Astrocyte of the spinal cord (primary cell): Measurements from ENCODE around the gene PTPRCAP.

Source experiments
- DNase-seq: peaks from one replicate; pipeline ENCODE4 v3.0.0; 2011; ENCODE audit warnings: low read depth, low spot score
- H3K4me3 ChIP-seq: 2 replicates; pipeline ENCODE4 v1.5.1; 2011; ENCODE audit warnings: low read depth, mild to moderate bottlenecking, low read length, moderate library complexity
- in situ Hi-C: cut with HindIII; loops from 2 replicates; pipeline ENCODE4 v1.10.0; 2017; ENCODE audit warnings: low sequenced_read_pairs
- TF ChIP-seq, protein P1 (sequence below): IDR thresholded peaks from 2 replicates; pipeline ENCODE4 v1.5.1; 2012; ENCODE audit warnings: low read depth, mild to moderate bottlenecking, low read length, inconsistent platforms

The PTPRCAP gene

DNA sequence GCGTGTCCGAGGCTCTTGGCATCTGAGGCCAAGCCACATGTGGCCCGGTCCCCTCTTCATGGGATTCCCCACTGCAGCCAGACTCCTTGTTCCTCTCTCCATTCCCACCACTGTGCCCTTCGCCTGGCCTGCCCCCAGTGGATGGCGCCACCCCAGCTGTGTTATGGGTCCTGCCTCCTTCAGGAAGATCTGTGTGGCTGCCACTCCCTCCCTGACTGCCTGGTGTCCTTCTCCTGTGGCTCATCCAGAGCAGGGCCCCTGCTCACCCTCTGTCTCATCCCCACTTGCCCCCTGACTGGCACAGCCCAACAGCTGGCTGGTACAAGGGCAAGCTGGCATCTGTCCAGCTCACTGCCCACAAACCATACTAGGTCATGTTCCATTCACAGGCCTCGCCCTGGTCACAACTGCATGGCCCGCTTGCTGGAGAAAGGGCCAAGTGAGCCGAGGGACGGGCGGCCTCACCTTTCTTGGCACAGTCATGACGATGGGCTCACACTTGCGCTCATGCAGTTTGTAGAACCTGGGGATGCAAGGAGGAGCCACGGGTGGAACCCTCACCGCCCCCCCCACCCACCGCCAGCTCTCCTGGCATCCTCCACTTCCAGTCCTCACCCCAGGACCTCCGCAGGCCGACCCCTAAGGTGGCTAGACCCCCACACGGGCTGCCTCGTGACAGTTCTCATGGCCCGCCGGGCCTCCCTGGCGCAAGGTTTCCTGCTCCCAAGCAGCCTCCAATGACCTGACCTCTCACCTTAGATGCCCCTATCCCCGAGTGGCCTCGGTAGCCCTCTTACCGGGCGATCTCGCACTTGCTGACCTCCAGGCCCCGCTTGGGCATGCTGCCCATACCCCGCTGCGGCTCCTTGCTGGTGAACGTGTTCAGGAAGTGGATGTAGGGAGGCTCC is 2.1 kb upstream of the PTPRCAP start:
- peak; percentile 10 for DNase-seq
- in situ Hi-C loops, result no loop called here
- TF ChIP-seq, protein P1, sequence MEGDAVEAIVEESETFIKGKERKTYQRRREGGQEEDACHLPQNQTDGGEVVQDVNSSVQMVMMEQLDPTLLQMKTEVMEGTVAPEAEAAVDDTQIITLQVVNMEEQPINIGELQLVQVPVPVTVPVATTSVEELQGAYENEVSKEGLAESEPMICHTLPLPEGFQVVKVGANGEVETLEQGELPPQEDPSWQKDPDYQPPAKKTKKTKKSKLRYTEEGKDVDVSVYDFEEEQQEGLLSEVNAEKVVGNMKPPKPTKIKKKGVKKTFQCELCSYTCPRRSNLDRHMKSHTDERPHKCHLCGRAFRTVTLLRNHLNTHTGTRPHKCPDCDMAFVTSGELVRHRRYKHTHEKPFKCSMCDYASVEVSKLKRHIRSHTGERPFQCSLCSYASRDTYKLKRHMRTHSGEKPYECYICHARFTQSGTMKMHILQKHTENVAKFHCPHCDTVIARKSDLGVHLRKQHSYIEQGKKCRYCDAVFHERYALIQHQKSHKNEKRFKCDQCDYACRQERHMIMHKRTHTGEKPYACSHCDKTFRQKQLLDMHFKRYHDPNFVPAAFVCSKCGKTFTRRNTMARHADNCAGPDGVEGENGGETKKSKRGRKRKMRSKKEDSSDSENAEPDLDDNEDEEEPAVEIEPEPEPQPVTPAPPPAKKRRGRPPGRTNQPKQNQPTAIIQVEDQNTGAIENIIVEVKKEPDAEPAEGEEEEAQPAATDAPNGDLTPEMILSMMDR, result peak; percentile 25
- no peak overlapping the region for H3K4me3 ChIP-seq

DNA sequence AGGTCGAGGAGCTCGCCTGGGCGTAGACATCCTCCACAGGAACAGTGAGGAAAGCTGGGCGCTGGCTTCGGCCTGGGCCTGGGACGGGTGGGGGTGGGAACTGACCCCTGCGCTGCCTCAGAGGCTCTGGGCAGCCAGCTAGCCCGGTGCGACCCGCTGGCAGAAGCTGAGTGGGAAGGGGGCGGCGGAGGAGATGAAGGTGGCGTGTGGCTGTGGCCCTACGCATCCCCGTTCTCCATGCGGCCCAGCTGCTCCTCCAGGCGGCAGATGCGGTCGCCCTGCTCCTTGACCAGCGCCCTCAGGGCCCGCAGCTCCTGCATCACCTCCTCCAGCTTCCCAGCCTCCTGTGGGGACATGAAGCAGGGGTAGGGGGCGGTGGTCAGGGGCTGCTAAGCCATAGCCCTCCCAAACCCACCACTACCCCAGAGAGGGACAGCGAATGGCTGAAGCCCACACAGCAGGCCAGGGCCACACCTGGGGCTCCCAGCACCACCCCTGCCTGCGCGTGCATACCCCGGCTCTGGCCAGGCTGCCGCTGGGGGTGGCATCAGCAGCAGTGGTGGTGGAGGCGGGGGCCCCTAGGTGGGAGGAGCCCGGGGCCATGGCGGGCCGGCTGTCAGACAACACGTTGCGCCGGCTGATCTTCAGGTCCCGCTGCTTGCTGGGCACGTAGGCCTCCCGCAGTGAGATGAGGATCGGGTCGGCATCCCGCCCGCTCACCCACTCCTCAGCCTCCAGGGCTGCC is 848 bp upstream of the PTPRCAP start:
- in situ Hi-C loops, result no loop called here
- no peak overlapping the region for H3K4me3 ChIP-seq
- DNase-seq, result no peak
- TF ChIP-seq, protein P1, result no peak

DNA sequence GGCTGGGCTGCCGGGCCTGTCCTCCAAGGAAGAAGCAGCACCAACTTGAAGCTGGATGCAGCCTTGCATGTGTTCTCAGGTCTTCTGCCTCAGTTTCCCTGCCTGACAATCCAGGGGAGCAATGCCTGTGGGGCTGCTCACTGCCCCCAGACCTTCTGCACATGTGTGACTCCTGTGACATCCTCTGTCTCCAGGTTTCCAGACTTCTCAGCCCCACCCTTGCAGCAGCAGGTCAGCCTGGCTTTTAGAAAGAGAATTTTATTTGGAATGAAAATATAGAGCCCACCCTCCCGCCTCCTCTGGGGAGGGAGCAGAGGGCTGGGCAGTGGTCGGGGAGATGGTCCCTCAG is 301 bp upstream of the PTPRCAP start:
- no peak overlapping the region for H3K4me3 ChIP-seq
- no peak for DNase-seq
- in situ Hi-C loops, result no loop called here
- TF ChIP-seq, protein P1, result no peak

DNA sequence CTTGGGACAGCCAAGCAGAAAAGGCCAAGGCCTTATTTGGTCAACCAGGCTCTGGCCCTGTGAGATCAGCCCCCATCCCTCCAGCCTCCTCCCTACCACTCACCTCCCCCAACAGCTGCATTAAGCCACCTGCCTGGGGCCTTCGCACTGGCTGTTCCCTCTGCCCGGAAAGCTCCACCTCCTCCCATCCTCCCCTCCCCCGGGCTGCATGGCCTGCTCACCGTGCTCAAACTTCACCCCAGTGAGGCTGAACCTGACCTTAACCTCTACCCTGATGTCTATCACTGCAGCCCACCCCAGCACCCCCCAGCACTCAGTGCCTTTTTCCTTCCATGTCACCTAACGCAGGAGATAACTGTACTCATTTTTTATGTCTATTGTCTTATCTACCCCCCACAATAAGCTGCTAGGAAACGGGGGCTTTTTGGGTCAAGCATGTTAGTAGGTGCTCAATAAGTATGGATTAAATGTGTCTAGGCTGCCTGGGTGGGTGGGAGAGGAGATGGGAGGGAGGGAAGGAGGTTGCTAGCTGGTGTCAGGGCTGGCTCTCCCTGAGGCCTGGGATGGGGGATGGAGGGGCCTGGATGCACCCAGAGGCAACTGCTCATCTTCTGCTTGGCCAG is 912 bp downstream of the PTPRCAP start:
- in situ Hi-C loops, result no loop called here
- no peak overlapping the region for H3K4me3 ChIP-seq
- TF ChIP-seq, protein P1, result no peak
- DNase-seq, result peak; percentile 11

DNA sequence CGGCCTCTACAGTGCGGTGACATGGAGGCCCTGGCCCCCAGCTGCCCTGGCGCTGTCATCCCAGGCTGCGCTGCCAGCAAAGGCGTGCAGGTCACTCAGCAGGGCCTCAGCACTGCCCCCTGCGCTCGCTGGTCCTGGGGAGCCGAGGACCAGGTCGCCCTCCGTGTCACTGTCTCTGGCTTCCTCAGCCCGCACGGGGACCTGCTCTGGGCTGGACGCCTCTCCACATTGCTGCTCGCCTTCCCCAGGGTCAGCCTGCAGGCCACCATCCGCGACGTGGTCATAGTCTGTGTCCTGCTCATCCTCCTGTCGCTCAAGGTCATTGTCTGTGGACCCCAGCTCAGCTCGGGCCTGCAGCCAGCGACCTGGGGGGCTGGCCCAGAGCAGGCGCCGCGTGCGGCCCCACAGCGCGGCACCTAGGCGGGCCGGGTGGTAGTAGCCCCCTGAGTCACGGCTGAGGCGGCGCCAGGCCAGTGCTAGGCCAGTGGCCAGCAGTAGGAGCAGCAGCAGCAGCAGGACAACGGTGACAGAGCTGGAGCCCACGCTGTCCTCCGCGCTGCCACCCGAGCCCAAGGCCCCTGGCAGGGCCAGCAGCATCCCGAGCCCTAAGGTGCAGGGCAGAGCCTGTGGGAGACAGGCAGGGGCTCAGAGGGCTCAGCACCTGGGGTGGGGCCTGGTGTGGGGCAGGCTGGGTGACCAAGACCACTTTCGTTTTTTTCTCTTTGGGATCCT is 1.6 kb downstream of the PTPRCAP start:
- in situ Hi-C loops, result no loop called here
- TF ChIP-seq, protein P1, result no peak
- H3K4me3 ChIP-seq, result no peak overlapping the region
- no peak for DNase-seq

DNA sequence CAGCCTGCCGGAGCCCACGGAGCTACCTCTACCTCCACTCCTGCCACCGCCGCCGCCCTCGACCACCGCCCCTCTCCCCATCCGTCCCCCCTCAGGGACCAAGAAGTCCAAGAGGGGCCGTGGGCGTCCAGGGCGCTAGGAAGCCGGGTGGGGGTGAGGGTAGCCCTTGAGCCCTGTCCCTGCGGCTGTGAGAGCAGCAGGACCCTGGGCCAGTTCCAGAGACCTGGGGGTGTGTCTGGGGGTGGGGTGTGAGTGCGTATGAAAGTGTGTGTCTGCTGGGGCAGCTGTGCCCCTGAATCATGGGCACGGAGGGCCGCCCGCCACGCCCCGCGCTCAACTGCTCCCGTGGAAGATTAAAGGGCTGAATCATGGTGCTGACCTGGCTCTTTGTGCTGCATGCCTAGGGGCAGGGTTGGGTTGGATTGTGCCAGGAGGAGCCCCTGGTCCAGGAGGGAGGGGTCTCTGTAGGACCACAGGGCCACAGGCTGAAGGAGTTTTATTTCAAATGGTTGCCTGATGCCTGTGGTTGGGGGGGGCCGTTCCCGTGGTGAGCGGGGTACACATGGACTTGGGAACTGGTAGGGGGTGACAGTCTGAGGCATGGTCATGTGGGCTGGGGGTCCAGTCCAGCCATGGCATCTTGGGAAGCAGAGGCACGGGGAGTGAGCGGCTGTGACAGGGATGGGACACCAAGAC is 2.3 kb downstream of the PTPRCAP start:
- H3K4me3 ChIP-seq, result no peak overlapping the region
- DNase-seq, result no peak
- TF ChIP-seq, protein P1, result no peak
- in situ Hi-C loops, result no loop called here
